Measurements from ENCODE around the gene CPSF3. TPM values are rescaled to one million over a fixed set of nuclear protein-coding genes. Genes with fewer than 3 reads are reported as not detected.

CPSF3 gene
- total and polyA plus RNA-seq, 9 of the 15 experiments (the other 6 are each of a cell fraction or from before 2014, with no cell fraction given) = 54.2 to 151 (median 94.5) TPM

DNA sequence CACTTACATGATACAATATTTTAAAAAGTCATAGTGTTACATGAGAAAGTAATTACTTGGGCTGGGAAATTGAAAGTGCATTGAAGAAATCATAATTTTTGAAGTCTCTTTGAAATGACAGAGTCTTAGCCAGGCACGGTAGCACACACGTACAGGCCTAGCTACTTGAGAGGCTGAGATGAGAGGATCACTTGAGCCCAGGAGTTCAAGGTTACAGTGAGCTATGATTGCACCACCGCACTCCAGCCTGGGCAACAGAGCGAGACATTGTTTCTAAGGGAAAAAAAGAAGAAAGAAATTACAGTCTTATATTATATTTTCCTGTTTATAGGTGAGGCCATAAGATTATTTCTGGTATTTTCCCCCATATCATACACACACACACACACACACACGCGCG, 41.7 kb downstream of the CPSF3 start:
- Histone ChIP-seq H2AFZ (ENCODE audit: low read depth, low read length) (no peak overlapping the region), H4K20me1 (replicated peaks; ENCODE audit: control insufficient read depth, insufficient read depth, low read length) (no peaks in the 10 kb centered on the region), H3K9ac (ENCODE audit: insufficient read depth in 1 of 2, low read depth in 2 of 2, low read length in 2 of 2) (no peak overlapping the region), H3K4me1 (replicated peaks in 1 of 2; ENCODE audit: control insufficient read depth in 2 of 2, insufficient read depth in 2 of 2, low read length in 2 of 2) (peaks cover 0 to 4% of the 10 kb centered on the region in 2 experiments; a peak in 1 of 5 replicates), H3K9me1 (ENCODE audit: control insufficient read depth, insufficient read depth, low read length) (no peaks in the 10 kb centered on the region), H3K27ac (ENCODE audit: extremely low read depth, low read depth, low read length) (no peak overlapping the region), H3K36me3 (ENCODE audit: control insufficient read depth, insufficient read depth, low read length) (peaks cover 70% of the 10 kb centered on the region), H3K27me3 (ENCODE audit: control insufficient read depth in 2 of 2, insufficient read depth in 2 of 2, low read length in 2 of 2) (no peaks in the 10 kb centered on the region), H3K79me2 (ENCODE audit: control insufficient read depth, insufficient read depth, low read length) (no peaks in the 10 kb centered on the region), H3K9me3 (replicated peaks; ENCODE audit: control insufficient read depth, insufficient read depth, low read depth, low read length) (no peaks in the 10 kb centered on the region), H3K4me3 (no peak overlapping the region), H3K4me2 (ENCODE audit: insufficient read depth, low read length) (no peak overlapping the region)
- DNase-seq (ENCODE audit: extremely low read depth in 1 of 4, low spot score in 3 of 4) = no peak
- no TSS peak for BruUV-seq (replicated peaks)
- CTCF ChIA-PET (ENCODE audit: low intra/inter-chr PET ratio) = no interaction called here
- POLR2A ChIA-PET = no interaction called here
- WGBS (ENCODE audit: insufficient coverage, low coverage, missing lambda C conversion rate) = 97% methylated on average over 7 of the region's 7 CpGs
- intact Hi-C loops (cut with micrococcal nuclease) = no loop called here
- FAIRE-seq = no peak
- in situ Hi-C loops (cut with MboI) = no loop called here
- no peak for ATAC-seq
- TF ChIP-seq ZNF174 (CRISPR knock-in tag; IDR thresholded peaks at IDR 0.05) (no peak), EHMT2 (IDR thresholded peaks at IDR 0.05) (no peak), ZNF165 (CRISPR knock-in tag; IDR thresholded peaks at IDR 0.05; ENCODE audit: borderline replicate concordance) (no peak), HDAC1 (IDR thresholded peaks at IDR 0.05) (no peak), ZNF175 (CRISPR knock-in tag; IDR thresholded peaks at IDR 0.05; ENCODE audit: low read depth) (no peak), CREB3 (tag; conservative IDR thresholded peaks at IDR 0.05; ENCODE audit: low read depth) (no peak), SIN3B (IDR thresholded peaks at IDR 0.05; ENCODE audit: low read depth) (no peak), SOX6 (IDR thresholded peaks at IDR 0.05) (no peak), GATAD2A (IDR thresholded peaks at IDR 0.05) (no peak), TGIF2 (CRISPR knock-in tag; IDR thresholded peaks at IDR 0.05) (no peak), TSC22D4 (tag; IDR thresholded peaks at IDR 0.05) (no peak), TAF7 (tag; IDR thresholded peaks at IDR 0.05) (no peak), ZNF586 (CRISPR knock-in tag; conservative IDR thresholded peaks at IDR 0.05) (no peak), CEBPG (CRISPR knock-in tag; IDR thresholded peaks at IDR 0.05) (no peak), CEBPG (tag; conservative IDR thresholded peaks at IDR 0.05 in 1 of 2, IDR thresholded peaks at IDR 0.05 in 1 of 2) (no peak), TEAD2 (tag; IDR thresholded peaks at IDR 0.05) (no peak)
- TF ChIP-seq, protein P1, sequence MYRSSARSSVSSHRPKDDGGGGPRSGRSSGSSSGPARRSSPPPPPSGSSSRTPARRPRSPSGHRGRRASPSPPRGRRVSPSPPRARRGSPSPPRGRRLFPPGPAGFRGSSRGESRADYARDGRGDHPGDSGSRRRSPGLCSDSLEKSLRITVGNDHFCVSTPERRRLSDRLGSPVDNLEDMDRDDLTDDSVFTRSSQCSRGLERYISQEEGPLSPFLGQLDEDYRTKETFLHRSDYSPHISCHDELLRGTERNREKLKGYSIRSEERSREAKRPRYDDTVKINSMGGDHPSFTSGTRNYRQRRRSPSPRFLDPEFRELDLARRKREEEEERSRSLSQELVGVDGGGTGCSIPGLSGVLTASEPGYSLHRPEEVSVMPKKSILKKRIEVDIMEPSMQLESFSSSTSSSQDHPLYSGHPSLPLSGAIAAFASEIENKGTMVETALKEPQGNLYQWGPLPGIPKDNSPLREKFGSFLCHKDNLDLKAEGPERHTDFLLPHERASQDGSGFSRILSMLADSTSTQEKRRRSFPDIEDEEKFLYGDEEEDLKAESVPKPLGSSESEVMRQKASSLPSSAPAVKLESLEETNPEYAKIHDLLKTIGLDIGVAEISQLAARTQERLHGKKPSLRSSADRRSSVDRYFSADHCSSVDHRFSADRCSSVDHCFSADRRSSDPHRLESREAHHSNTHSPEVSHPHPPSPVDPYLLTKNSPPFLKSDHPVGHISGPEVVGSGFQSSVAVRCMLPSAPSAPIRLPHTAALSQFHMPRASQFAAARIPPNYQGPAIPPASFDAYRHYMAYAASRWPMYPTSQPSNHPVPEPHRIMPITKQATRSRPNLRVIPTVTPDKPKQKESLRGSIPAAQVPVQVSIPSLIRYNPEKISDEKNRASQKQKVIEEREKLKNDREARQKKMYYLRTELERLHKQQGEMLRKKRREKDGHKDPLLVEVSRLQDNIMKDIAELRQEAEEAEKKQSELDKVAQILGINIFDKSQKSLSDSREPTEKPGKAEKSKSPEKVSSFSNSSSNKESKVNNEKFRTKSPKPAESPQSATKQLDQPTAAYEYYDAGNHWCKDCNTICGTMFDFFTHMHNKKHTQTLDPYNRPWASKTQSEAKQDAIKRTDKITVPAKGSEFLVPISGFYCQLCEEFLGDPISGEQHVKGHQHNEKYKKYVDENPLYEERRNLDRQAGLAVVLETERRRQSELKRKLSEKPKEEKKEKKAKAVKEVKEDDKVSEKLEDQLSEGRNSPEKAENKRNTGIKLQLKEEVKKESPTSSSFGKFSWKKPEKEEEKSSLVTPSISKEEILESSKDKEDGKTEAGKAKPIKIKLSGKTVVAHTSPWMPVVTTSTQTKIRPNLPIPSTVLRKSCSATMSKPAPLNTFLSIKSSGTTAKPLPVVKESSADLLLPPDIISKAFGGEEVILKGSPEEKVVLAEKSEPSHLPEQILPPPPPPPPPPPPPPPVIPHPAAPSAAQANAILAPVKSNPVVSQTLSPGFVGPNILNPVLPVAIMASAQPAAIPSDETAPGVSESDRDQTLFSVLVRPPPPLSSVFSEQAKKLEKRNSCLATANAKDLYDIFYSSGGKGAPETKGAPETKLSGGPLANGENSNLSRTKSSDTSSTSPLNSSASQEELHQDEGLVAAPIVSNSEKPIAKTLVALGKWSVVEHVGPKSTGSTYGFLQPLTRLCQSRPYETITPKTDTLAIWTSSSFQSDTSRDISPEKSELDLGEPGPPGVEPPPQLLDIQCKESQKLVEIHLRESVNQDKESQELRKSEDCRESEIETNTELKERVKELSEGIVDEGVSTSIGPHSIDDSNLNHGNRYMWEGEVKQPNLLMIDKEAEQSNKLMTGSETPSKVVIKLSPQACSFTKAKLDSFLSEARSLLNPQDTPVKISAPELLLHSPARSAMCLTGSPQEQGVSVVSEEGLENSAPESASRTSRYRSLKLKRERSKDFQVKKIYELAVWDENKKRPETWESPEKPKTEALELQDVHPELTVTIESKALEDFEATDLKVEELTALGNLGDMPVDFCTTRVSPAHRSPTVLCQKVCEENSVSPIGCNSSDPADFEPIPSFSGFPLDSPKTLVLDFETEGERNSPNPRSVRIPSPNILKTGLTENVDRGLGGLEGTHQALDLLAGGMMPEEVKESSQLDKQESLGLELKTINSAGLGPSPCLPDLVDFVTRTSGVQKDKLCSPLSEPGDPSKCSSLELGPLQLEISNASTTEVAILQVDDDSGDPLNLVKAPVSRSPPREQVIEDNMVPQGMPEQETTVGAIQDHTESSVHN (IDR thresholded peaks at IDR 0.05; ENCODE audit: borderline replicate concordance in 1 of 2, low read depth in 1 of 2) = no peak
